OCI-LY3 (cell line): ENCODE results near the gene TMEM132D.

Source experiments
- CTCF ChIP-seq: fragments of 200-600, 300-600 bp; sonication (generic); IDR thresholded peaks from 2 replicates; pipeline ENCODE4 v1.5.1; 2014; ENCODE audit warnings: antibody characterized with exemption, low read length, low read depth
- EZH2phosphoT487 ChIP-seq: fragments of 200-600 bp; shearing (Covaris generic); IDR thresholded peaks from 2 replicates; pipeline ENCODE4 v1.6.1; 2018; ENCODE audit warnings: antibody characterized with exemption, mixed run types, low read depth

GRCh38 chr12:129753586-129753985, 150.2 kb downstream of the TMEM132D start:
- TF ChIP-seq CTCF (no peak), EZH2phosphoT487 (no peak)
